SK-N-SH (cell line): Measurements from ENCODE around the gene USP34.

Experiments
- GABPA ChIP-seq: IDR thresholded peaks from 2 replicates; pipeline ENCODE4 v1.4.0; 2012; ENCODE audit warnings: low read depth, mild to moderate bottlenecking
- MAX ChIP-seq: IDR thresholded peaks from 2 replicates; pipeline ENCODE4 v1.4.0; 2012; ENCODE audit warnings: low read depth

- TF ChIP-seq MAX (no peak), GABPA (no peak)
Measured at GRCh38 chr2:61411109-61411508, 59.8 kb downstream of the USP34 start.
